Endothelial cell of umbilical vein (primary cell): ENCODE measurements around the gene FAM43A. TPM values are rescaled to one million over a fixed set of nuclear protein-coding genes. Genes with fewer than 3 reads are reported as not detected.

ENCODE experiments used
- BruUV-seq: library from RNA; stranded (reverse); fragments of 400-500 nt; replicated peaks from 2 replicates; lab custom pipeline; 2021; lab: Mats Ljungman, UMichigan
- CTCF ChIA-PET: fragments of 300-600, 350-600 bp; sonication (Branson Sonifier 250); formaldehyde crosslinking; loops from one replicate; lab custom pipeline; 2021; ENCODE audit warnings: antibody characterized with exemption, inconsistent platforms; lab: Charles Lee
- POLR2A ChIA-PET: fragments of 300-600, 350-600 bp; sonication (Branson Sonifier 250); formaldehyde crosslinking; loops from one replicate; lab custom pipeline; 2021; ENCODE audit warnings: antibody characterized with exemption, inconsistent platforms; lab: Charles Lee
- DNase-seq: peaks from one replicate; pipeline ENCODE4 v3.0.0-alpha.2; 2011; ENCODE audit warnings: low read depth, low spot score
- FAIRE-seq: peaks from 2 replicates; lab custom pipeline; 2011; peaks lifted over from hg19 to GRCh38; lab: Jason Lieb, UNC
- H2AFZ ChIP-seq: 2 replicates; pipeline ENCODE4 v1.6.0; 2012; ENCODE audit warnings: low read depth, low read length, control low read depth, inconsistent platforms
- H3K27ac ChIP-seq: 2 replicates; pipeline ENCODE4 v1.5.1; 2011; ENCODE audit warnings: low read depth, mild to moderate bottlenecking, control low read depth, low read length, moderate library complexity; ENCODE audit not compliant: insufficient read depth
- H3K27me3 ChIP-seq, 2 experiments: 2 replicates each; pipeline versions ENCODE4 v1.6.0 to v1.6.1; 2011; ENCODE audit warnings: low read length in 2 of 2, mixed read lengths in 1 of 2; ENCODE audit not compliant: control insufficient read depth in 2 of 2, insufficient read depth in 2 of 2
- H3K36me3 ChIP-seq, 2 experiments: 2 replicates in 1 of 2; 3 replicates in 1 of 2; pipeline ENCODE4 v1.5.1; 2011; ENCODE audit warnings: low read length in 2 of 2, mild to moderate bottlenecking in 1 of 2, moderate library complexity in 1 of 2; ENCODE audit not compliant: control insufficient read depth in 2 of 2, insufficient read depth in 2 of 2; ENCODE audit errors: extremely low read depth in 1 of 2
- H3K4me1 ChIP-seq: 3 replicates; pipeline ENCODE4 v1.5.1; 2011; ENCODE audit warnings: mild to moderate bottlenecking, low read length; ENCODE audit not compliant: control insufficient read depth, insufficient read depth; ENCODE audit errors: extremely low read depth
- H3K4me2 ChIP-seq: 2 replicates; pipeline ENCODE4 v1.6.1; 2011; ENCODE audit warnings: low read length, control low read depth, mixed read lengths; ENCODE audit not compliant: insufficient read depth
- H3K4me3 ChIP-seq, 3 experiments: fragments of 200-600 bp in 1 of 3; sonication (generic), shearing (Covaris generic) in 1 of 3; replicated peaks in 1 of 3; 2 replicates each; pipeline ENCODE4 v1.5.1; 2011 to 2016; ENCODE audit warnings: control low read depth in 3 of 3, low read length in 3 of 3, mild to moderate bottlenecking in 2 of 3, inconsistent platforms in 1 of 3, low read depth in 1 of 3, moderate library complexity in 1 of 3; ENCODE audit not compliant: insufficient read depth in 1 of 3
- H3K79me2 ChIP-seq: 2 replicates; pipeline ENCODE4 v1.6.0; 2012; ENCODE audit warnings: low read length, inconsistent platforms; ENCODE audit not compliant: control insufficient read depth, insufficient read depth
- H3K9ac ChIP-seq: replicated peaks from 2 replicates; pipeline ENCODE3; 2011; ENCODE audit warnings: low read length, control low read depth; ENCODE audit not compliant: insufficient read depth; ENCODE audit errors: extremely low read depth
- H3K9me1 ChIP-seq: replicated peaks from 3 replicates; pipeline ENCODE4 v1.6.0; 2011; ENCODE audit warnings: mild to moderate bottlenecking, low read length; ENCODE audit not compliant: control insufficient read depth, insufficient read depth; ENCODE audit errors: extremely low read depth
- H3K9me3 ChIP-seq: replicated peaks from 2 replicates; pipeline ENCODE4 v1.5.1; 2012; ENCODE audit warnings: low read length, inconsistent platforms; ENCODE audit not compliant: control insufficient read depth, insufficient read depth
- H4K20me1 ChIP-seq: replicated peaks from 2 replicates; pipeline ENCODE3; 2011; ENCODE audit warnings: mild to moderate bottlenecking, low read length; ENCODE audit not compliant: control insufficient read depth, insufficient read depth; ENCODE audit errors: extremely low read depth
- CTCF ChIP-seq, 2 donors: IDR thresholded peaks; 1 replicate in 1 of 2; 2 replicates in 1 of 2; pipeline ENCODE4 v1.5.1; 2011; ENCODE audit warnings: low read length in 2 of 2, mild to moderate bottlenecking in 2 of 2, moderate library complexity in 2 of 2, control low read depth in 1 of 2, inconsistent platforms in 1 of 2, low read depth in 1 of 2; ENCODE audit not compliant: insufficient read depth in 1 of 2; ENCODE audit errors: extremely low read depth in 1 of 2
- EZH2 ChIP-seq: IDR thresholded peaks from 2 replicates; pipeline ENCODE4 v1.6.1; 2012; ENCODE audit warnings: borderline replicate concordance, low read depth, mild to moderate bottlenecking, moderate library complexity, low read length, inconsistent platforms; ENCODE audit not compliant: severe bottlenecking
- FOS ChIP-seq: IDR thresholded peaks from 2 replicates; pipeline ENCODE4 v1.6.1; 2011; ENCODE audit warnings: mild to moderate bottlenecking, low read length, moderate library complexity, borderline replicate concordance; ENCODE audit not compliant: insufficient read depth
- GATA2 ChIP-seq: IDR thresholded peaks from 2 replicates; pipeline ENCODE4 v1.7.0; 2011; ENCODE audit warnings: low read depth, mild to moderate bottlenecking, moderate library complexity, mixed read lengths, low read length; ENCODE audit not compliant: insufficient read length, insufficient read depth
- JUN ChIP-seq: IDR thresholded peaks from 2 replicates; pipeline ENCODE4 v1.6.1; 2011; ENCODE audit warnings: borderline replicate concordance, low read depth; ENCODE audit not compliant: insufficient read length, insufficient read depth
- MAX ChIP-seq: IDR thresholded peaks from 2 replicates; pipeline ENCODE4 v1.6.1; 2011; ENCODE audit not compliant: insufficient read depth, insufficient read length
- MYC ChIP-seq: IDR thresholded peaks from one replicate; pipeline ENCODE4 v1.6.1; 2011; ENCODE audit warnings: mild to moderate bottlenecking, low read depth, low read length
- POLR2A ChIP-seq: IDR thresholded peaks from 2 replicates; pipeline ENCODE4 v1.6.1; 2012; ENCODE audit warnings: low read depth, mild to moderate bottlenecking, control low read depth, low read length
- POLR2AphosphoS5 ChIP-seq: IDR thresholded peaks from 2 replicates; pipeline ENCODE4 v1.6.1; 2012; ENCODE audit warnings: low read depth, mild to moderate bottlenecking, control low read depth, low read length, moderate library complexity; ENCODE audit not compliant: insufficient read depth
- dilution Hi-C: fragments of 300-500 bp; cut with MboI; formaldehyde crosslinking; loops from one replicate; pipeline ENCODE4 v1.15.0; 2019; ENCODE audit warnings: low sequenced_read_pairs; ENCODE audit not compliant: extremely low pct_ligation_motif_present
- intact Hi-C: fragments of 100-400 bp; cut with micrococcal nuclease; formaldehyde crosslinking; loops from one replicate; pipeline ENCODE4 v1.10.0; 2022
- polyA plus RNA-seq, 4 experiments: library from polyadenylated mRNA; depleted of rRNA in 3 of 4; stranded (reverse) in 3 of 4; unstranded in 1 of 4; fragments of >200 nt; gene quantifications; 2 replicates each; pipeline versions ENCODE4 v1.2.1 to v1.2.3, GENCODE V29; 2011 to 2012; ENCODE audit warnings: missing spikeins in 1 of 4
- total RNA-seq: library from RNA; stranded (reverse); gene quantifications from 2 replicates; pipeline ENCODE4 v1.2.3, GENCODE V29; 2021

The FAM43A gene
- total and polyA plus RNA-seq, 2 donors (not counting 3 experiments of a cell fraction or from before 2014, with no cell fraction given): 244 to 307 TPM

- Histone ChIP-seq H3K4me2 (no peak overlapping the region), H3K9ac (no peak overlapping the region), H2AFZ (no peak overlapping the region), H4K20me1 (no peaks in the 10 kb centered on the region), H3K4me3 (no peak overlapping the region), H3K79me2 (no peaks in the 10 kb centered on the region), H3K27ac (no peak overlapping the region), H3K27me3 (no peaks in the 10 kb centered on the region), H3K9me3 (no peaks in the 10 kb centered on the region), H3K36me3 (peaks cover 20 to 32% of the 10 kb centered on the region in 2 experiments), H3K9me1 (no peaks in the 10 kb centered on the region), H3K4me1 (no peaks in the 10 kb centered on the region)
- no peak for FAIRE-seq
- no TSS peak for BruUV-seq
- ChIA-PET CTCF (interaction anchor here (3.3 kb wide), 1 partner anchor 24 kb away, joined by 15 read pairs; the partner anchor contains the start of gene LSG1), POLR2A (interaction anchor here (0.6 kb wide), 1 partner anchor 10 kb away, joined by 5 read pairs; no protein-coding TSS in a partner anchor)
- no peak for TF ChIP-seq POLR2AphosphoS5
- TF ChIP-seq MYC: no peak
- no peak for TF ChIP-seq CTCF (IDR thresholded peaks at IDR 0.05; ENCODE audit: extremely low read depth in 1 of 2, insufficient read depth in 1 of 2, low read depth in 1 of 2, low read length in 2 of 2)
- no peak for TF ChIP-seq JUN
- TF ChIP-seq FOS: no peak
- no peak for TF ChIP-seq POLR2A
- no peak for TF ChIP-seq MAX
- no peak for TF ChIP-seq EZH2
- no peak for TF ChIP-seq GATA2
- DNase-seq: no peak
- intact Hi-C loops: no loop called here
- dilution Hi-C loops: no loop called here
Observed at GRCh38 chr3:194647747-194648146, 37.9 kb upstream of the FAM43A start.
